ENCODE measurements around the gene INCENP.

GRCh38 chr11:62131170-62131464, 7.3 kb downstream of the INCENP start:
- no peak for TF ChIP-seq GATA3 (IDR thresholded peaks at IDR 0.05; ENCODE audit: low read depth, low read length)
- TF ChIP-seq GATA2 (IDR thresholded peaks at IDR 0.05; ENCODE audit: low read depth, low read length) = no peak

Measured in SH-SY5Y (cell line).